HEK293 (cell line): ENCODE measurements around the gene PYY.

Source experiments
- HOXC10 ChIP-seq: sonication (generic); formaldehyde crosslinking; IDR thresholded peaks from 2 replicates; pipeline ENCODE4 v1.8.1; 2023; ENCODE audit warnings: mild to moderate bottlenecking, missing genetic modification reagents
- KLF10 ChIP-seq: fragments of 450-650 bp; IDR thresholded peaks from 2 replicates; pipeline ENCODE4 v1.5.1; 2018; ENCODE audit warnings: missing biosample characterization, mild to moderate bottlenecking, missing genetic modification characterization
- KLF16 ChIP-seq: fragments of 450-650 bp; formaldehyde crosslinking; IDR thresholded peaks from 2 replicates; pipeline ENCODE4 v1.5.1; 2017; ENCODE audit warnings: missing biosample characterization, missing genetic modification characterization
- KLF9 ChIP-seq: fragments of 450-650 bp; formaldehyde crosslinking; IDR thresholded peaks from 2 replicates; pipeline ENCODE4 v1.5.1; 2016; ENCODE audit warnings: missing biosample characterization, missing genetic modification characterization, low read depth
- OSR2 ChIP-seq: fragments of 450-650 bp; formaldehyde crosslinking; IDR thresholded peaks from 2 replicates; pipeline ENCODE4 v1.5.1; 2016; ENCODE audit warnings: missing biosample characterization, missing genetic modification characterization
- OVOL3 ChIP-seq: fragments of 450-650 bp; formaldehyde crosslinking; IDR thresholded peaks from 2 replicates; pipeline ENCODE4 v1.5.1; 2016; ENCODE audit warnings: missing biosample characterization, missing genetic modification characterization
- PRDM1 ChIP-seq: fragments of 450-650 bp; formaldehyde crosslinking; IDR thresholded peaks from 2 replicates; pipeline ENCODE4; 2016; ENCODE audit warnings: missing biosample characterization, missing genetic modification characterization
- SCRT2 ChIP-seq: fragments of 450-650 bp; formaldehyde crosslinking; IDR thresholded peaks from 2 replicates; pipeline ENCODE4 v1.5.1; 2016; ENCODE audit warnings: missing biosample characterization, missing genetic modification characterization
- SP2 ChIP-seq: fragments of 450-650 bp; formaldehyde crosslinking; IDR thresholded peaks from 2 replicates; pipeline ENCODE4 v1.5.1; 2016; ENCODE audit warnings: missing biosample characterization, missing genetic modification characterization
- YY2 ChIP-seq: fragments of 450-650 bp; formaldehyde crosslinking; IDR thresholded peaks from 2 replicates; pipeline ENCODE4 v1.5.1; 2016; ENCODE audit warnings: missing biosample characterization, missing genetic modification characterization
- ZNF112 ChIP-seq: fragments of 450-650 bp; formaldehyde crosslinking; IDR thresholded peaks from 2 replicates; pipeline ENCODE4 v1.5.0; 2017; ENCODE audit warnings: missing biosample characterization, missing genetic modification characterization
- ZNF16 ChIP-seq: fragments of 450-650 bp; formaldehyde crosslinking; IDR thresholded peaks from 2 replicates; pipeline ENCODE4 v1.5.1; 2016; ENCODE audit warnings: low read depth, missing biosample characterization, missing genetic modification characterization
- ZNF175 ChIP-seq: fragments of 450-650 bp; formaldehyde crosslinking; IDR thresholded peaks from 2 replicates; pipeline ENCODE4 v1.5.1; 2016; ENCODE audit warnings: missing biosample characterization, missing genetic modification characterization
- ZNF2 ChIP-seq: fragments of 450-650 bp; formaldehyde crosslinking; IDR thresholded peaks from 2 replicates; pipeline ENCODE4 v1.5.1; 2016; ENCODE audit warnings: missing biosample characterization, missing genetic modification characterization
- ZNF221 ChIP-seq: fragments of 450-650 bp; formaldehyde crosslinking; IDR thresholded peaks from 2 replicates; pipeline ENCODE4 v1.5.1; 2017; ENCODE audit warnings: missing biosample characterization, missing genetic modification characterization, borderline replicate concordance
- ZNF324 ChIP-seq: fragments of 450-650 bp; formaldehyde crosslinking; IDR thresholded peaks from 2 replicates; pipeline ENCODE4 v1.5.1; 2016; ENCODE audit warnings: missing biosample characterization, missing genetic modification characterization
- ZNF354C ChIP-seq: fragments of 450-650 bp; formaldehyde crosslinking; IDR thresholded peaks from 2 replicates; pipeline ENCODE4 v1.5.1; 2016; ENCODE audit warnings: missing biosample characterization, missing genetic modification characterization, low read depth, borderline replicate concordance
- ZNF394 ChIP-seq: fragments of 450-650 bp; formaldehyde crosslinking; IDR thresholded peaks from 2 replicates; pipeline ENCODE4 v1.5.1; 2016; ENCODE audit warnings: missing biosample characterization, missing genetic modification characterization, mild to moderate bottlenecking, moderate library complexity, borderline replicate concordance
- ZNF426 ChIP-seq: fragments of 450-650 bp; formaldehyde crosslinking; IDR thresholded peaks from 2 replicates; pipeline ENCODE4 v1.5.1; 2017; ENCODE audit warnings: missing biosample characterization, missing genetic modification characterization, mild to moderate bottlenecking, inconsistent platforms, moderate library complexity
- ZNF501 ChIP-seq: fragments of 450-650 bp; formaldehyde crosslinking; IDR thresholded peaks from 2 replicates; pipeline ENCODE4 v1.5.1; 2016; ENCODE audit warnings: missing biosample characterization, missing genetic modification characterization
- ZNF561 ChIP-seq: fragments of 450-650 bp; IDR thresholded peaks from 2 replicates; pipeline ENCODE4 v1.5.1; 2018; ENCODE audit warnings: missing biosample characterization, missing genetic modification characterization, borderline replicate concordance
- ZNF707 ChIP-seq: fragments of 450-650 bp; formaldehyde crosslinking; IDR thresholded peaks from 2 replicates; pipeline ENCODE4 v1.5.1; 2016; ENCODE audit warnings: missing biosample characterization, missing genetic modification characterization
- ZNF791 ChIP-seq: fragments of 450-650 bp; formaldehyde crosslinking; IDR thresholded peaks from 2 replicates; pipeline ENCODE4 v1.5.1; 2016; ENCODE audit warnings: missing biosample characterization, missing genetic modification characterization
- ZSCAN30 ChIP-seq: fragments of 450-650 bp; IDR thresholded peaks from 2 replicates; pipeline ENCODE4 v1.5.1; 2018; ENCODE audit warnings: missing biosample characterization, mild to moderate bottlenecking, missing genetic modification characterization, moderate library complexity
- TF ChIP-seq, protein P1 (sequence below): fragments of 450-650 bp; formaldehyde crosslinking; IDR thresholded peaks from 2 replicates; pipeline ENCODE4 v1.5.1; 2016; ENCODE audit warnings: missing biosample characterization, missing genetic modification characterization
- TF ChIP-seq, protein P2 (sequence below): fragments of 450-650 bp; formaldehyde crosslinking; IDR thresholded peaks from 2 replicates; pipeline ENCODE4 v1.5.1; 2016; ENCODE audit warnings: missing biosample characterization, missing genetic modification characterization
- TF ChIP-seq, protein P3 (sequence below): fragments of 450-650 bp; formaldehyde crosslinking; IDR thresholded peaks from 2 replicates; pipeline ENCODE4 v1.5.1; 2017; ENCODE audit warnings: missing biosample characterization, missing genetic modification characterization
- TF ChIP-seq, protein P4 (sequence below): fragments of 450-650 bp; formaldehyde crosslinking; IDR thresholded peaks from 2 replicates; pipeline ENCODE4 v1.5.1; 2017; ENCODE audit warnings: missing biosample characterization, missing genetic modification characterization
- TF ChIP-seq, protein P5 (sequence below): fragments of 450-650 bp; IDR thresholded peaks from 2 replicates; pipeline ENCODE4 v1.5.1; 2018; ENCODE audit warnings: missing biosample characterization, missing genetic modification characterization

The PYY gene

DNA sequence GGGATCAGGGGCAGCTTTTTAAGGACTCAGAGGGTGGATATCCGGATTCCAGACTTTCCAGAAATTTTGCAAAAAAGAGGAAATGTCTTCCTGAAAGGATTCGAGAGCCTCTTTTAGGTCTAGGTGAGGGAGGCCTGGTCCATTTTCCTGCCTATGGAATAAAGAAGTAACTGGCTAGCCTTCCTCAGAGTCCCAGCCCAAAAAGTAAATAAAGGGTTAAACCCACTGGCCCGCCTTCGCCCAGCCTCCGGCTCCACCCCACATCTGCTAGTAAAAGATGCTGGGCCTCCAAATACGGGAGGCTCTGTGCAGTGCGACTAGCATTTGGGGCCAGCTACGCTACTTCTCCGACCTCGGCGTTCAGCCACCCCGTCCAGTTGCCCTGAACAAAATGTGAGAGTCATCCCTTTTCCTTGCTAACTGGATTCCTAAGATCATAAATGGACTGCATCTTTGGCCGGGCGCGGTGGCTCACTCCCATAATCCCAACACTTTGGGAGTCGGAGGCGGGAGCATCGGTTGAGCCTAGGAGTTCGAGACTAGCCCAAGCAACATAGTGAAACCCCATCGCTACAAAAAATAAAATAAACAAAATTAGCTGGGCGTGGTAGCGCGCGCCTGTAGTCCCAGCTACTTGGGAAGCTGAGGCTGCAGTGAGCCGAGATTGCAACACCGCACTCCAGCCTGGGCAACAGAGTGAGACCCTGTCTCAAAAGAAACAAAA, 45.6 kb downstream of the PYY start (continued):
- no peak for TF ChIP-seq ZNF221 (tag by site-specific recombination)
- TF ChIP-seq, protein P1, sequence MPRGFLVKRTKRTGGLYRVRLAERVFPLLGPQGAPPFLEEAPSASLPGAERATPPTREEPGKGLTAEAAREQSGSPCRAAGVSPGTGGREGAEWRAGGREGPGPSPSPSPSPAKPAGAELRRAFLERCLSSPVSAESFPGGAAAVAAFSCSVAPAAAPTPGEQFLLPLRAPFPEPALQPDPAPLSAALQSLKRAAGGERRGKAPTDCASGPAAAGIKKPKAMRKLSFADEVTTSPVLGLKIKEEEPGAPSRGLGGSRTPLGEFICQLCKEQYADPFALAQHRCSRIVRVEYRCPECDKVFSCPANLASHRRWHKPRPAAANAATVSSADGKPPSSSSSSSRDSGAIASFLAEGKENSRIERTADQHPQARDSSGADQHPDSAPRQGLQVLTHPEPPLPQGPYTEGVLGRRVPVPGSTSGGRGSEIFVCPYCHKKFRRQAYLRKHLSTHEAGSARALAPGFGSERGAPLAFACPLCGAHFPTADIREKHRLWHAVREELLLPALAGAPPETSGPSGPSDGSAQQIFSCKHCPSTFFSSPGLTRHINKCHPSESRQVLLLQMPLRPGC (tag by site-specific recombination), result no peak
- TF ChIP-seq HOXC10 (CRISPR knock-in tag), result no peak
- TF ChIP-seq ZNF501 (tag by site-specific recombination), result 0 out of 2 replicates have a peak, but pooled peaks have one; percentile 3
- no peak for TF ChIP-seq YY2
- no peak for TF ChIP-seq ZNF426 (tag by site-specific recombination)
- no peak for TF ChIP-seq ZNF791 (tag by site-specific recombination)
- TF ChIP-seq ZNF394 (tag by site-specific recombination), result peak; percentile 64; the same call in 1 of the 2 replicates
- 0 out of 2 replicates have a peak, but pooled peaks have one; percentile 17 for TF ChIP-seq KLF9 (tag by site-specific recombination)
- no peak; the same call in 1 of the 2 replicates for TF ChIP-seq ZNF16 (tag by site-specific recombination)
- no peak for TF ChIP-seq ZNF707
- TF ChIP-seq, protein P2, sequence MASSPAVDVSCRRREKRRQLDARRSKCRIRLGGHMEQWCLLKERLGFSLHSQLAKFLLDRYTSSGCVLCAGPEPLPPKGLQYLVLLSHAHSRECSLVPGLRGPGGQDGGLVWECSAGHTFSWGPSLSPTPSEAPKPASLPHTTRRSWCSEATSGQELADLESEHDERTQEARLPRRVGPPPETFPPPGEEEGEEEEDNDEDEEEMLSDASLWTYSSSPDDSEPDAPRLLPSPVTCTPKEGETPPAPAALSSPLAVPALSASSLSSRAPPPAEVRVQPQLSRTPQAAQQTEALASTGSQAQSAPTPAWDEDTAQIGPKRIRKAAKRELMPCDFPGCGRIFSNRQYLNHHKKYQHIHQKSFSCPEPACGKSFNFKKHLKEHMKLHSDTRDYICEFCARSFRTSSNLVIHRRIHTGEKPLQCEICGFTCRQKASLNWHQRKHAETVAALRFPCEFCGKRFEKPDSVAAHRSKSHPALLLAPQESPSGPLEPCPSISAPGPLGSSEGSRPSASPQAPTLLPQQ, result no peak
- peak; percentile 62 for TF ChIP-seq SP2 (tag by site-specific recombination)
- no peak for TF ChIP-seq ZNF354C (tag by site-specific recombination)
- TF ChIP-seq KLF10 (tag by site-specific recombination), result peak; percentile 94
- peak; percentile 95 for TF ChIP-seq OSR2 (tag by site-specific recombination)
- TF ChIP-seq ZNF2, result peak; percentile 68; the same call in 1 of the 2 replicates
- no peak for TF ChIP-seq KLF16
- no peak for TF ChIP-seq ZNF324 (tag by site-specific recombination)
- TF ChIP-seq, protein P3, sequence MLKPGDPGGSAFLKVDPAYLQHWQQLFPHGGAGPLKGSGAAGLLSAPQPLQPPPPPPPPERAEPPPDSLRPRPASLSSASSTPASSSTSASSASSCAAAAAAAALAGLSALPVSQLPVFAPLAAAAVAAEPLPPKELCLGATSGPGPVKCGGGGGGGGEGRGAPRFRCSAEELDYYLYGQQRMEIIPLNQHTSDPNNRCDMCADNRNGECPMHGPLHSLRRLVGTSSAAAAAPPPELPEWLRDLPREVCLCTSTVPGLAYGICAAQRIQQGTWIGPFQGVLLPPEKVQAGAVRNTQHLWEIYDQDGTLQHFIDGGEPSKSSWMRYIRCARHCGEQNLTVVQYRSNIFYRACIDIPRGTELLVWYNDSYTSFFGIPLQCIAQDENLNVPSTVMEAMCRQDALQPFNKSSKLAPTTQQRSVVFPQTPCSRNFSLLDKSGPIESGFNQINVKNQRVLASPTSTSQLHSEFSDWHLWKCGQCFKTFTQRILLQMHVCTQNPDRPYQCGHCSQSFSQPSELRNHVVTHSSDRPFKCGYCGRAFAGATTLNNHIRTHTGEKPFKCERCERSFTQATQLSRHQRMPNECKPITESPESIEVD (tag by site-specific recombination), result no peak
- no peak for TF ChIP-seq SCRT2 (tag by site-specific recombination)
- TF ChIP-seq, protein P4, sequence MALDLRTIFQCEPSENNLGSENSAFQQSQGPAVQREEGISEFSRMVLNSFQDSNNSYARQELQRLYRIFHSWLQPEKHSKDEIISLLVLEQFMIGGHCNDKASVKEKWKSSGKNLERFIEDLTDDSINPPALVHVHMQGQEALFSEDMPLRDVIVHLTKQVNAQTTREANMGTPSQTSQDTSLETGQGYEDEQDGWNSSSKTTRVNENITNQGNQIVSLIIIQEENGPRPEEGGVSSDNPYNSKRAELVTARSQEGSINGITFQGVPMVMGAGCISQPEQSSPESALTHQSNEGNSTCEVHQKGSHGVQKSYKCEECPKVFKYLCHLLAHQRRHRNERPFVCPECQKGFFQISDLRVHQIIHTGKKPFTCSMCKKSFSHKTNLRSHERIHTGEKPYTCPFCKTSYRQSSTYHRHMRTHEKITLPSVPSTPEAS, result no peak
- TF ChIP-seq ZNF175, result no peak
- TF ChIP-seq PRDM1 (tag by site-specific recombination), result 0 out of 2 replicates have a peak, but pooled peaks have one; percentile 22
- no peak for TF ChIP-seq ZSCAN30 (tag by site-specific recombination)
- no peak for TF ChIP-seq OVOL3
- no peak for TF ChIP-seq ZNF561 (tag by site-specific recombination)
- TF ChIP-seq, protein P5, sequence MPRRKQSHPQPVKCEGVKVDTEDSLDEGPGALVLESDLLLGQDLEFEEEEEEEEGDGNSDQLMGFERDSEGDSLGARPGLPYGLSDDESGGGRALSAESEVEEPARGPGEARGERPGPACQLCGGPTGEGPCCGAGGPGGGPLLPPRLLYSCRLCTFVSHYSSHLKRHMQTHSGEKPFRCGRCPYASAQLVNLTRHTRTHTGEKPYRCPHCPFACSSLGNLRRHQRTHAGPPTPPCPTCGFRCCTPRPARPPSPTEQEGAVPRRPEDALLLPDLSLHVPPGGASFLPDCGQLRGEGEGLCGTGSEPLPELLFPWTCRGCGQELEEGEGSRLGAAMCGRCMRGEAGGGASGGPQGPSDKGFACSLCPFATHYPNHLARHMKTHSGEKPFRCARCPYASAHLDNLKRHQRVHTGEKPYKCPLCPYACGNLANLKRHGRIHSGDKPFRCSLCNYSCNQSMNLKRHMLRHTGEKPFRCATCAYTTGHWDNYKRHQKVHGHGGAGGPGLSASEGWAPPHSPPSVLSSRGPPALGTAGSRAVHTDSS, result no peak
- TF ChIP-seq ZNF112, result no peak
